ENCODE results near the gene SYT11.
"Not testable (repeated sequence)": the region's sequence is repeated elsewhere in the genome, so short reads cannot be mapped to it uniquely, and the experiment has no call there.

Gene SYT11

DNA sequence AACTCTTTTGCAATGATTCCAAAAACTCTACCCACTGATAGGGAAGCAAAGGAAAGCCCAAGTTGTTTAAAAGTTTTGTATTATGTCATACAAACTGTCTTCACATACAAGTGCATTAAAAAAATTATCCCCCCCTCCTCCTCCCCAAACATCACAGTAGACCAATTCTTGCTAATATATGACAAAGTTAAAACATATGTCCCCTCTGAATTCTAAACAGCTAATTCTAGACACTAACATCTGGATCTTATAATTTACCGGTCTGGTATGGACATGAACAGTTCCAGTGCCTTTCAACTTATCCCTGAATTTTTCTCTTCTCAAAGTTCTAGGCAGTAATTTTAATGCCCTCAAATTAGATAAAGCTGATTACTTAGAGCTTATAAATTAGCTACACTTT is 38.4 kb downstream of the SYT11 start:
- DNase-seq (ENCODE audit: low read depth in 2 of 2) = no peak

DNA sequence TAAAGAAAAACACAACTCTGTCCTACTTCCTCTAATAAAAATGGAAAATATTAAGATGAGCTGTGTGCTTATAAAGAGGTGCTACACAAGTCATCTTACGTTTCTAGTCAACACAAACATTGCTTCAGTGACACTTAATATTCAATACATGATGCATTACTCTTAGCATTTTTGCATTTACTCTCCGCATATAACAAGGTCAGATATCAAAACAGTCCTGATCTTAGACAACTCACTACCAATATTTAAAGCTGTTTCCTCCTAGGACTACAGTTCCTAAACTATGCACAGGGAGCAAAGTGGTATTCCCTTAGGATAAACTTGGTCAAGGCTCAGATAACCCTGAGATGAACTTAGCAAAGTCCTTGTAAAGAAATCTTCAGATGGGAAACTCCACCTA is 39.5 kb downstream of the SYT11 start:
- DNase-seq (ENCODE audit: low read depth in 2 of 2) = no peak

DNA sequence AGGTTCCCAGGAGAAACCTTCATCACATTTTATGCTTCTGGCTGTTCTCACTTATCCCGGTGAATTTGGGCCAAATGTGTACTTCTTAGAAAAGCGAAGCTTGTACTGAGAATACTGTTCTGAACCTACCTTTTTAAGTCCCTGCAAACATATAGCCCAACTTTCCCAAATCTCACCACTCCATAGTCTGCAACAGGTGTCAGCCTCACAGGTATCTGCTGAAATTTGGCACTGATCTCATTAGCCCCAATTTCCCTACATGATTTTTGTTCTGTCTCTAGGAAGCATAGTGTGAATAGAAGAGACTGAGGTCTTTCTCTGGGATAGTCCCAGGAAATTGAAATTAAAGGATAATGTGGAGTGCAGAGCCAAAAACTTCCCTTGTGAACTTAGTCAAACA is 40.3 kb downstream of the SYT11 start:
- DNase-seq (ENCODE audit: low read depth in 2 of 2) = no peak

- no peak for DNase-seq (ENCODE audit: low read depth in 2 of 2)
Measured at GRCh38 chr1:155900161-155900560, 40.8 kb downstream of the SYT11 start.

DNA sequence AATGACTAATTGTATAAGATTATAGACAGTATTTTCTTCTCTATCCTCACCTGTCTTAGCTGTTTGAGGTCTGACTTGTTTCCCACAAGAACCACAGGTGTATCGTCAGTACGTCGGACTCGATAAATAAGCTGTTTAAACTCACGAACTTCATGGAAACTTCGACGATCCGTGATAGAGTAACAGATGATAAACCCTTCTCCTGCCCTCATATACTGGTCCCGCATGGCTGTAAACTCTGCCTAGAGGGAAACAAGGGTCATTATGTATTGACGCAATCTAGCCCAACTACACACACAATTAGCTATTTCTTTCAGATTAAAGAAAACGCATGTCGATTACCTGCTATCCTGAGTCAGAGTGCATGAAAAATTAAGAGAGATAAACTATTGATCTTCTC is 44.9 kb downstream of the SYT11 start:
- no peak for DNase-seq (ENCODE audit: low read depth in 2 of 2)

DNA sequence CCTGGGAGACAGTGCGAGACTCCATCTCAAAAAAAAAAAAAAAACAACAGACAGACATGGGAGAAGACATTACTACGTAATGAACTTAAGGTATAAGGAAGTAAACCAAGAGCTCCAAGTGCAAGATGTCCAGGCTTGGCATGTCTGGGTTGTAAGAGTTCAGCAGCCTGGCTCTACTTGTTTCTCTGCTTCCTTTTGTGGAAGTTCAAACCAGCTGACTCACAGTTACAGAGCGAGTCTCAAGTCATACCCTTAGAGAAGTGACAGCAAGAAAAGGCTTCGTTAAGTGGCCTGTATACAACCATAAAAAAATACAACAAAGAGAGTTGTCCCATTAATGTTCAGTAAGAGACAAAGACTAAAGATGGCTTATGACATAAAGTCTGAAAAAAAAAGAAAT is 50.5 kb downstream of the SYT11 start:
- DNase-seq (ENCODE audit: low read depth in 2 of 2) = no peak

GRCh38 chr1:155910621-155911121 is 51.3 kb downstream of the SYT11 start:
- DNase-seq (ENCODE audit: low read depth in 2 of 2) = no peak

- DNase-seq (ENCODE audit: low read depth in 2 of 2) = peak; percentile 74 to 83
Measured at GRCh38 chr1:155911156-155912055, 52.0 kb downstream of the SYT11 start, which contains the start of gene RIT1. TSS of gene RIT1 (minus strand) at chr1:155911349. CDS start at chr1:155910761, 588 bp downstream.

DNA sequence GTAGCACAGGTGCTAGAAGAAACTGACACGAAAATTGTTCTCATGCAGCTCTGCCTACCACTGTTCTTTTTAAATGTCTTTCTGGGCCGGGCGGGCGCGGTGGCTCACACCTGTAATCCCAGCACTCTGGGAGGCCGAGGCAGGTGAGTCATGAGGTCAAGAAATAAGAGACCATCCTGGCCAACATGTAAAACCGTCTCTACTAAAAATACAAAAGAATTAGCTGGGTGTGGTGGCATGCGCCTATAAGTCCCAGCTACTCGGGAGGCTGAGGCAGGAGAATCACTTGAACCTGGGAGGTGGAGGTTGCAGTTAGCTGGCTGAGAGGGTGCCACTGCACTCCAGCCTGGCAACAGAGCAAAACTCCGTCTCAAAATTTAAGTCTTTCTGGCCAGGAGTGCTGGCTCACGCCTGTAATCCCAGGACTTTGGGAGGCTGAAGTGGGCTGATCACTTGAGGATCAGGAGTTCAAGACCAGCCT is 52.7 kb downstream of the SYT11 start:
- no peak for DNase-seq (ENCODE audit: low read depth in 2 of 2)

- no peak for DNase-seq (ENCODE audit: low read depth in 2 of 2)
Measured at GRCh38 chr1:155913969-155914757, 54.8 kb downstream of the SYT11 start.

GRCh38 chr1:155918660-155919059 is 59.3 kb downstream of the SYT11 start:
- no peak for DNase-seq (ENCODE audit: low read depth in 2 of 2)

- DNase-seq (ENCODE audit: low read depth in 2 of 2) = no peak
Measured at GRCh38 chr1:155919801-155920200, 60.4 kb downstream of the SYT11 start.

DNA sequence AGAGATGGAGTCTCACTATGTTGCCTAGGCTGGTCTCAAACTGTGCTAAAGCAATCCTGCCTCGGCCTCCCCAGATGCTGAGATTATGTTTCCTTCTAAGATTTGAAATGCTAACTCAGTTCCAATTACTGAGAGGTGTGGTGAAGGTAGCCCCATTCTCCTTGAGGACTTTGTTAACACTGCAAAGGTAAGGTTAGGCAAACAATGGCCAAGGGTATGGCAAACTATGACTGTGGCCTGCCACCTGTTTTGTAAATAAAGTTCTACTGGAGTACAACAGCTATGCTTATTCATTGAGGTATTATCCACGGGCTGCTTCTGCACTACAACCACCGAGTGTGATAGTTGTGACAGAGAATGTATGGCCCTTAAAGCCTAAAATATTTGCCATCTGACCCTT is 61.4 kb downstream of the SYT11 start:
- DNase-seq (ENCODE audit: low read depth in 2 of 2) = no peak

DNA sequence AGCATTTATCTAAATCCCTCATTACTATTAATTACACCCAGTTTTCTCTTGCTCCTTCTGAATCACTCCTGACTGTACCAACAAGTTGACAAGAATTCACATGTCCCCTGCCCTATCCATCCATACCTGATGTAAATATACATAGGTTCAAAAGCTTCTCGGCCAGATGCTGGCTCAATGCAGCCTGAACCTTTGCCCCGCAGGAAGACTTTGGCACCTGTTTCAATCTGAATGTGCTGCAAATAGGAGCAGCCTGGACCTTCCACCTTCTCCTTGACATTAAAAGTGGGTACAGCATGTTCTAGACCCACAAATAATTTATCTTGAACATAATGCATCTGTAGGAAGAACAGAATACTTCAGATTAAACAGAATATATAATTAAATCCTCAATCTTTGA is 66.1 kb downstream of the SYT11 start:
- DNase-seq (ENCODE audit: low read depth in 2 of 2) = no peak

DNA sequence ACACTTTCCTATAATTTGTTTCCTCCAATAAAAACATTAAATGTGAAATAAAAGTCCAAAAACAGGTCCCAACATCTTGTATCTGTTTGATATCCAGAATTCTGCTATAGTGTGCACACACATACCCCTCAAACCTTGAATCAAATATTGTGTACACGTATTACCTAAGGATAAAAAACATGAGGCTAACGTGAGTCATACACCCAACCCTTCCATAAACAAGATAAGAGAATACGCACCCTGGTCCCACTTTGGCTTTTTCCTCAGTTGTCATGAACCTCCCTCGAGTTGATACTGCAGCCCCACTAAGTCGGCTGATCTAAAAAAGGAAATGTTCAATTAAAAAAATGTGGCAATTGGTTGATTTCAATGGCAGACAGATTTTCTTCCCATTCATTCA is 69.7 kb downstream of the SYT11 start:
- DNase-seq (ENCODE audit: low read depth in 2 of 2) = no peak

DNA sequence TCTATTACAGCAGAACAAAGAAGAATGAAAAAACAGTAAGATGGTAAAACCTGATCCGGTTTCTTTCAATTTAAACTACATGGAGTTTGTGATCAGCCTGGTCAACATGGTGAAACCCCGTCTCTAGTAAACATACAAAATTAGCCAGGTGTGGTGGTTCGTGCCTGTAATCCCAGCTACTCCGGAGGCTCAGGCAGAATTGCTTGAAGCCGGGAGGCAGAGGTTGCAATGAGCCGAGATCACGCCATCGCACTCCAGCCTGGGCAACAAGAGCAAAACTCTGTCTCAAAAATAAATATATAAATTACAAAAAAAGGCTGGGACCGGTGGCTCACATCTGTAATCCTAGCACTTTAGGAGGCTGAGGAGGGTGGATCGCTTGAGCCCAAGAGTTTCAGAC is 71.4 kb downstream of the SYT11 start:
- DNase-seq (ENCODE audit: low read depth in 2 of 2) = not testable (repeated sequence)

- DNase-seq (ENCODE audit: low read depth in 2 of 2) = no peak
Measured at GRCh38 chr1:155931332-155932038, 72.1 kb downstream of the SYT11 start.

DNA sequence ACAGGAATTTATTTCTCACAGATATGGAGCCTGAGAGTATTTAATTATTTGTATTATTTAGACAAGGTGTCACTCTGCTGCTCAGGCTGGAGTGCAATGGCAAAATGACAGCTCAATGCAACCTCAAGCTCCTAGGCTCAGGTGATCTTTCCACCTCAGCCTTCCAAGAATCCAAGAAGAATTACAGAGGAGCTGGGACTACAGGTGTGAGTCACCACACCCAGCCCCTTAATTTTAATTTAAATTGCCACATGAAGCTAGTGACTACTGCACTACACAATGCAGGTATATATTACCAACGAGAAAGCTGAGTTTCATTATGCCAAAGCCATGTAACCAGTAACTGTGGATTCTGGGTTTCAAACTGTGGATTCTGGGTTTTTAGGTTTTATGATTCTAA is 72.7 kb downstream of the SYT11 start:
- DNase-seq (ENCODE audit: low read depth in 2 of 2) = no peak

DNA sequence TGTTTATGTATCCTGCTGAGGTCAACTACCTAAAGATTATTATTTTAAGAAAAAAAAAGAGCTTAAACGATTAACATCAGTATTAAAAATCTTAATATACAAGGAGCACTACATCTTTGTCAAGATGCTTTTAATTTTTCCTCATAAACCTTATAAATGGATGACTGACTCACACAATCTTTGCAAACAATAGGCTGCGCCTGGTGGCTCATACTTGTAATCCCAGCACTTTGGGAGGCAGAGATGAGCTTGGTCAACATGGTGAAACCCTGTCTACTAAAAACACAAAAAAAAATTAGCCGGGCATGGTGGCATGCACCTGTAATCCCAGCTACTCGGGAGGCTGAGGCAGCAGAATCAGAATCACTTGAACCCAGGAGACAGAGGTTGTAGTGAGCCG is 73.1 kb downstream of the SYT11 start:
- no peak for DNase-seq (ENCODE audit: low read depth in 2 of 2)

- DNase-seq (ENCODE audit: low read depth in 2 of 2) = no peak
Measured at GRCh38 chr1:155933591-155934096, 74.3 kb downstream of the SYT11 start.

DNA sequence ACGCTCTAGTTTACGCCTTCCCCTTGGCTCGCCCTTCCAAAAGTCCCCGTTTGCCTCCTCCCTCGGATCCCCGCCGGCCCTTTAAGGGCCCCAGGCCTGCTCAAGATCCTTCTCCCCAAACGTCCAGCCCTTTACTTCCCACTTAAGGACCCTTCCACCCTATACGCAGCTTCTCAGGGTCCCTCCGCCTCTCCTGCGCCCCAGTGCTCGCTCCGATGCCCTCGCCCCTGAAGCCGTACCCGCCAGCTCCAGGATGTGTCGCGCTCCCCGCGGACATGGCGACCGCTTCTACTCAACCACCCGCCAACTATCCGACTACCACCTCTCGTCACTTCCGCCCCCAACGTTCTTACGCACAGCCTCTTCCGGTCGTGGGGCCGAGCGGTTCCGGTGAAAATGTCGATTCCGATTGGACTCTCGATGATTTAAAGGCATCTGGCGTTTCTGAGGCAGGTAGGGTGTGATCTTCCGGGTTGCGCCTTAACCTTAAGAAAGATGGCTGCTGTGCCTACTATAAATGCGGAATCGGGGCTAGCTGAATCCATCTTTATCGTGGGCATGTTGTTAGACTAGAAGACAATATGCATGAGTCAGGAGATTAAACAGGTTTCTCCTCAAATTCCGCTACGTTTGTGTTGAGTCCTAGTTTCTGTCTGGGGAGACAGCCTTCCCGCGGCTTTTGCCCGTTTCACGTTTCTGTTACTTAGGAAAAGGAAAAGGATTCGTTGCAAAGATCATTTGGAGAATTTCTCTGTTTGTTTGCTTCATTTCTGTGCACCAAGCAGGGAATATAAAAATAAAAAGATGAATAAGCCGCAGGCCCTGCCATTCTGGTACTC is 74.9 kb downstream of the SYT11 start, which contains the start of gene KHDC4:
KHDC4 (minus strand) TSS at position 317 of the 839 bp plus-strand sequence; CDS start at position 277, 40 bp downstream.
- peak; percentile 91 to 93 for DNase-seq (ENCODE audit: low read depth in 2 of 2)
